ENCODE measurements around the gene AP5S1.
"Not testable (repeated sequence)": the region's sequence is repeated elsewhere in the genome, so short reads cannot be mapped to it uniquely, and the experiment has no call there.

Gene AP5S1

GRCh38 chr20:3812975-3813847 is 7.1 kb upstream of the AP5S1 start:
- no peak for DNase-seq

- DNase-seq: no peak
These were observed 6.3 kb upstream of the AP5S1 start for GRCh38 chr20:3813848-3814581.

- no peak for DNase-seq
These were observed 5.3 kb upstream of the AP5S1 start for GRCh38 chr20:3814928-3815495.

GRCh38 chr20:3815703-3816315 is 4.5 kb upstream of the AP5S1 start:
- DNase-seq: no peak

GRCh38 chr20:3818155-3819151 is 1.9 kb upstream of the AP5S1 start:
- DNase-seq: no peak

GRCh38 chr20:3819411-3820047 is 818 bp upstream of the AP5S1 start:
- no peak for DNase-seq

GRCh38 chr20:3820901-3821727 is 767 bp downstream of the AP5S1 start:
- DNase-seq: no peak

GRCh38 chr20:3821996-3822395 is 1.6 kb downstream of the AP5S1 start:
- no peak for DNase-seq

GRCh38 chr20:3823881-3824280 is 3.5 kb downstream of the AP5S1 start:
- DNase-seq: no peak

GRCh38 chr20:3825526-3825925 is 5.2 kb downstream of the AP5S1 start:
- DNase-seq: no peak

- DNase-seq: no peak
These were observed 6.1 kb downstream of the AP5S1 start for GRCh38 chr20:3826420-3826819.

GRCh38 chr20:3828798-3829197 is 8.5 kb downstream of the AP5S1 start:
- DNase-seq: no peak

GRCh38 chr20:3829891-3830290 is 9.5 kb downstream of the AP5S1 start:
- DNase-seq: not testable (repeated sequence)

- no peak for DNase-seq
These were observed 15.8 kb downstream of the AP5S1 start for GRCh38 chr20:3836132-3836531.

GRCh38 chr20:3839328-3839727 is 19.0 kb downstream of the AP5S1 start:
- no peak for DNase-seq

- DNase-seq: not testable (repeated sequence)
These were observed 19.9 kb downstream of the AP5S1 start for GRCh38 chr20:3840201-3840600.

- no peak for DNase-seq
These were observed 22.1 kb downstream of the AP5S1 start for GRCh38 chr20:3842348-3842930.

- DNase-seq: no peak
These were observed 23.1 kb downstream of the AP5S1 start for GRCh38 chr20:3843490-3843889.

GRCh38 chr20:3843990-3844619 is 23.8 kb downstream of the AP5S1 start:
- DNase-seq: not testable (repeated sequence)

- no peak for DNase-seq
These were observed 26.0 kb downstream of the AP5S1 start for GRCh38 chr20:3846378-3846739.
